T-helper 1 cell (primary cell): ENCODE measurements around the gene GLYATL1B.
"Not testable (repeated sequence)": the region's sequence is repeated elsewhere in the genome, so short reads cannot be mapped to it uniquely, and the experiment has no call there.

ENCODE experiments used
- DNase-seq, 5 donors: peaks; one replicate each; pipeline ENCODE4 v3.0.0-alpha.2; 2012 to 2020
- total RNA-seq, 4 donors: gene quantifications; one replicate each; lab custom pipeline; 2026; lab: John Stamatoyannopoulos, UW

GLYATL1B gene, protein sequence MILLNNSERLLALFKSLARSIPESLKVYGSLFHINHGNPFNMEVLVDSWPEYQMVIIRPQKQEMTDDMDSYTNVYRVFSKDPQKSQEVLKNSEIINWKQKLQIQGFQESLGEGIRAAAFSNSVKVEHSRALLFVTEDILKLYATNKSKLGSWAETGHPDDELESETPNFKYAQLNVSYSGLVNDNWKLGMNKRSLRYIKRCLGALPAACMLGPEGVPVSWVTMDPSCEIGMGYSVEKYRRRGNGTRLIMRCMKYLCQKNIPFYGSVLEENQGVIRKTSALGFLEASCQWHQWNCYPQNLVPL
- 0 reads per million in 4 donors for total RNA-seq

- not testable (repeated sequence) for DNase-seq
These were observed at the start of gene GLYATL1B for GRCh38 chr11:59086007-59086406. TSS of gene GLYATL1B (plus strand) at chr11:59086307. CDS start at chr11:59086307, 0 bp downstream.

DNA sequence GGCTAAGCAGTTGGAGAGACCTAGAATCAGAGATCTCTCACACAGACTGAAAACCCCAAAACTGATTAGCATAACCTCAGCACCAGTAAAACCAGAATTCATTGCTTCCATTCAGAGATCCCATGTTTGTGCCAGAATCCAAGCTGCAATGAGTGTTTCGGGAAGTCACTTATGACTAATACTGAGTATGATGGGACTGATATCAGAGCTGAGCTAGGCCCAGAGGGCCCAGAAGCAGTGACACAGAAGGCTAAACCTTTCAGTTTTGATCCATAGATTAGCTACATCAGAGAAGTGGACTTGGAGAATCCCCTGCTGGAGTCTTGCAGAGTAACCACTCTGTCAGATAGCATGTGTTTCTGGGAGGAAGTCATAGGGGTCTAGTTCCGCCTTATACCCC, 49.6 kb upstream of the GLYATL1B start:
- DNase-seq, result not testable (repeated sequence)

- DNase-seq, result not testable (repeated sequence)
These were observed 48.7 kb upstream of the GLYATL1B start for GRCh38 chr11:59037434-59037833.

- DNase-seq, result no peak
These were observed 45.5 kb upstream of the GLYATL1B start for GRCh38 chr11:59040607-59041006.

DNA sequence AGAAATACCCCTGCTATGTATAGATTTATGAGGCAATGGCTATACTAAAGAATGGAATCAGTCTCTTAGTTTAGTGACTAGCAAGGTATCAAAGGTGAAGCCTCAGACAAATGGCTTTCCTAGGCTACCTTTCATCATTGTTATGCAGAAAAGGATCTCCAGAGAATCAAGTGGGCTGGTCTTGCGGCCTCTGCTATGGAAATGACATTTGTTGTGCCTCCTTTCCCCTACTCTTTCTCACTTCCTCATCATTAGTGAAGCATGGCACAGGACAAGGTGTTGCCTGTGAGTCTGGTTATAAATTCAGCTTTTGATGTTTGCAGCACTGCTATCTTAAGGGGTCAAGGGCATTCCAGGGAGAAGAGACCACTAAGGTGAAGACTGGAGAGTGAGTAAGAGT, 34.7 kb upstream of the GLYATL1B start:
- DNase-seq, result not testable (repeated sequence)

DNA sequence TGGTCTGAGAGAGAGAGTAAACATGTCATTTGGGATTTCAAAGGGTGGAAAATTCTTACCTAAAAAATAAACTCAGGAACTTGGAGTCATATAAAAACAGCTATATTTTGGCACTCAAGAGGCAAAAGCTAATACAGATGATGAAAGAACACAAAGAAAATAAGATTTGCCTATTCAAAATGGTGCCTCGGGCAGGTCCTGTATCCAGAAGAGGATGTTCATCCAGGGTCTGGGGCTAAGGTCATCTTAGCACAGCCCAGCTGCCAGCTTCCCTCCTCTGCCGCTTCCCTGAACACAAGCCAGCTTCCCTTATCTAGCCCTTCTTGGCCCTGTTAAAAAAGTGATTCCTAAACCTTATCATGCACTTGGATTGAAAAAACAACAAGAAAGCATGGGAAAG, 33.8 kb upstream of the GLYATL1B start:
- DNase-seq, result not testable (repeated sequence)

GRCh38 chr11:59053387-59053786, 32.7 kb upstream of the GLYATL1B start:
- peak; percentile 59 to 79 (median 69) for DNase-seq

DNA sequence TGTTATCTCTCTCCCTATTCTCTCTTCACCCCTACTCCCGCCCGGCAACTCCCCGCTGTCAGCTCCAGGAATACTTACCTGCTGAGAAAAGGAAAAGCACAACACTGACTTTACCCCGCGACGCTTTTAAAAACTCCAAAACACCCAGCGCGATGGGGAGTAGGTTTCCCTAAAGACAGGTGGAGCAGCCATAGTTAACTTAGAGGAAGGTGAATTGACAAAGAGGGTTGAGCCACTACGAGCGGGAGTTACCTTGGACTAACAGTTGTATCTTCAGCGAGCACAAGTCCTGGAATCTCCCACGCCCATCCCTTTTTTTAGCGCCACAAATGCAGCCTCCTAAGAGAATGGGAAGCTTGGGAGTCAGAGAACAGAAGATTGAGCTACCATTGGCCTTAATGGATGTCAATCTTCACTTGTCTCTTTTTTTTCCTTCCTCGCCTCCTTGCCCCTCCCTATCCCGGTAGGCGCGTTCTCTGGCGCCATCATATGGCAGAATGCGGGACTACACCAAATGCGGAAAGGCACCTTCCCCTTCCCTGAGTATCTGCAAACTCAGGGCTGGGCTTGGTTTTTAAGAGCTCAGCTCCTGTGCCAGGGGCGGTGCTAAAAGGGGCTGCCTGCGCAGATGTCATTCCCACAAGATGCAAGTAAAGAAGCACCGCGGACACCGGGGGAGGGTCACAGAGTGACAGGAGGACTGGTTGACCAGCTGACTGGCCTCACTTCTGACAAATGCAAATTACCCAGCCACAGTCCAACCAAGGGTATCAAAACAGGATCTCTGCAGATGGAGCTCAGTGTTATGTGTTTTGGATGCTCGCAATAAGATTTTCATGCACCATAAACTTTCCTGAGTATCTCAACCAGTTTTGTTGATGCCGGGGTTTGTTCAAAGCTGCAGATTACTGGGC, 27.7 kb upstream of the GLYATL1B start:
- peak; percentile 48 to 81 (median 64) for DNase-seq

GRCh38 chr11:59060096-59060495, 26.0 kb upstream of the GLYATL1B start:
- not testable (repeated sequence) for DNase-seq

GRCh38 chr11:59062602-59063529, 23.2 kb upstream of the GLYATL1B start:
- DNase-seq, result peak in 1 of 5 donors; percentile 12

GRCh38 chr11:59063996-59064727, 21.9 kb upstream of the GLYATL1B start:
- not testable (repeated sequence) for DNase-seq

DNA sequence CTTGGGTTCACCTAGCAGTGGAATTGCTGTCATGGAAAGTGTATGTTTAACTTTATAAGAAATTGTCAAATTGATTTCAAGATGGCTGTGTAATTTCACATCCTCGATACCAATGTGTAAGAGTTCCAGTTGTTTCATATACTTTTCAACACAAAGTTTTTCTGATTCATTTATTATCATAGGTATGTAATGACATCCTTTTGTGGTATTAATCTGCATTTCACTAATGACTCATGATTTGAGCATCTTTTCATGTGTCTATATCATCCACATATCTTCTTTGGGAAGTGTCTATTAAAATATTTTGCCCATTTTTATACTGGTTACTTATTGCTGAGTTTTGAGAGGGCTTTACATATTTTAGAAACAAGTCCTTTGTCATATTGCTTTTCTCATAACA, 17.0 kb upstream of the GLYATL1B start:
- DNase-seq, result no peak

DNA sequence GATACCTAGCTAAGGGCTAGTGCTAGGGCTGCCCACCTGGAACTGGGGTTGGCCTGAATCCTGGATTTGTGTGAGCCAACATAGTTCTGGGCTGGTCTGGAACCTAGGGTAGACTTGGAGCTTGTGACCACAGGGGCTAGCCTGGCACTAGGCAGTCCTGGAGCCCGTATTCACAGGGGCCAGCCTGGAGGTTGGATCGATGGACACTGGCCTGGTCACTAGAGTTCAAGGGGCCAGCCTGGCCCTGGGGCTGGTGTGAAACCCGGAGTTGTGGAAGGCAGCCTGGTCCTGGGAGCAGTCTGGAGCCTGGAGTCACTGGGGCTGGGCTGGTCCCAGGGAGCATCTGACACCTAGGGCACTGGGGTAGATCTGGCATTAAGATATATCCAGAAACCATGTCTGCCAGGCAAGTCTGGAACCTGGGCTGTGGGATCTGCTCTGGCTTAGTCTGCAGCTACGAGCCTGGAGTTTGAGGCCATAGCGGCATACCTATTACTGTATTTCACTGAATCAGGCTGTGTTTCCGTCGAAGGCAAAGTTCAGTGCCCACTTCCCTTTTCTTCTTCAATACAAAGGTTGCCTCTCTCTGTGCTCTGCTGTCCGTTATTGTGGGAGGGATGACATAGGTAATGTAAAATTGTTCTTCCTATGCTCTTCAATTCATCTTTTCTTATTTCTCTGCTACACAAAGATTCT, 9.1 kb upstream of the GLYATL1B start:
- DNase-seq, result no peak

DNA sequence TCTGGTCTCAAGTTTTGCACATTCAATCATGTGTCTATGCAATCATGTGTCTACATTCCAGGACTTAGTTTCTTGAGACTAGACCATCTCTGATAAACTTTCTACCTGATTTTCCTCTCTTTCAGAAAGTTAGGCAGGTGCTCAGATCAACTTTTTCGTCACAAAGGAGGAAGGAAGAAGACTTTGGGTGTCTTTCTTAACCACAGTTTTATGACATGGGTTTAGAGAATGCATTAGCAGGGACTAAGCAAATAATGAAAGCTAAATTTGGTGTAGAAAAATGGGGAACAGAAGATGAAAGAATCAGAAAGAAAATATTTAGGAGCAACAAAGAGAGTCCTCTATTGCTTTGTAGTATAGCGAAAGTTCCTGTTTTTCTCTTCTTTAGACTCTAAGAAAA, 7.7 kb upstream of the GLYATL1B start:
- DNase-seq, result no peak

DNA sequence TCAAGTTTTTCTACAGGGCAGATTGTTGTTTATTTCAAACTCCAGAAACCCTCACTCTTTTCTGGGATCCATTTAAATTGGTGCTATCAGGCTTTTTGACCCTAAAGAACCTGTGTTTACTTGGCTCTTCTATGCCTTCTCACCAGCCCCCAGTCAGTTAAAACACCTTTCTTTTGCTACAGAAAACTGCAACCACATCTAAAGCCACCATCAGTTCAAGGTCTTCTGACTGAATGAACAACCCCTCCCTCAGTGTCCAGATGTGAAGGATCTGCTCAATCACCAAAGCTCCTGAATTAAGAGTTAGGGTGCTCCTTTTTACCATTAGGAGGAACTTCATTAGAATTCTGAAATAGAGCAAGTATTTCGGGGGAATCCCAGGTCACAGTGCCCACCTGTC, 7.0 kb upstream of the GLYATL1B start:
- DNase-seq, result no peak

- DNase-seq, result not testable (repeated sequence)
These were observed 5.7 kb upstream of the GLYATL1B start for GRCh38 chr11:59080421-59080820.

GRCh38 chr11:59081430-59082020, 4.6 kb upstream of the GLYATL1B start:
- not testable (repeated sequence) for DNase-seq

DNA sequence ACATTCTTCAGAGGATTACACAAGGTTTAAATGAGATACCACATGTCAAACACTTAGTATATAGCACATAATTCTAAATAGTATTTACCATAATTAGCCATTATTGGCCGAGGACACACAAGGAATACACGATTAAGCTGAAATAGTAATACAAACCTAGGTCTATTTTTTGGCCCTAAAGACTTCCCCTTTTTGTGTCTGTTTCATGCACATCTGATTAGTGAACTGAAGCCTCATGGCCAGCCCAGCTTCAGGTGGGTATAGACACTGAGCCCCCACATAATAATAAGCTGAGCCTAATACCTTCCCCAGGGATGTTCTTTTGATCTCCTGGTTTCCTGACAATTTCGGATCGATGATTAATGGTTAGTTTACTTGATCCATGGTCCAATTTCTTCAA, 2.1 kb downstream of the GLYATL1B start:
- no peak for DNase-seq

DNA sequence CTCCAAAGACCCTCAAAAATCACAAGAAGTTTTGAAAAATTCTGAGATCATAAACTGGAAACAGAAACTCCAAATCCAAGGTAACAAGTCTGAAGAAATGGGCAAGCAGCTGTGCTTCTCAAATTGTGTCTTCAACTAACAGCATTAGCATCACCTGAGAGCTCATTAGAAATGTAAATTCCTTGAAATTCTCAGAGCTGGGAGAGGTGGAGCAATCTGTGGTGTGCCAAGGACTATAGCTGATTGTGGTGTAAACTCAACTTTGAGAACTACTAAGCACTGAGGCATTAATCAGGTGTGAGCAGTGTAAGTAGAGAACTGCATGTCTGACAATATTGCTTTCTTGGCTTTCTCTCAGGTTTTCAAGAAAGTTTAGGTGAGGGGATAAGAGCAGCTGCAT, 7.5 kb downstream of the GLYATL1B start:
- not testable (repeated sequence) for DNase-seq

- DNase-seq, result not testable (repeated sequence)
These were observed 9.1 kb downstream of the GLYATL1B start for GRCh38 chr11:59095225-59095624.
